DOHH2 (cell line): ENCODE data around the gene TUBD1.

Experiments used
- H3F3A ChIP-seq: fragments of 200-600 bp; sonication (generic), shearing (Covaris generic); 2 replicates; pipeline ENCODE4 v1.6.0; 2016; ENCODE audit warnings: antibody characterized with exemption, mild to moderate bottlenecking; ENCODE audit not compliant: control insufficient read depth, insufficient read depth
- H3K27ac ChIP-seq: fragments of 200-600 bp; sonication (generic); 2 replicates; pipeline ENCODE4 v1.5.1; 2014; ENCODE audit warnings: low read depth, mild to moderate bottlenecking, low read length, moderate library complexity
- H3K27me3 ChIP-seq: fragments of 200-600 bp; sonication (generic); 2 replicates; pipeline ENCODE4 v1.6.1; 2014; ENCODE audit warnings: mild to moderate bottlenecking, low read length, mixed read lengths; ENCODE audit not compliant: control insufficient read depth
- H3K36me3 ChIP-seq: fragments of 200-600 bp; sonication (generic); 2 replicates; pipeline ENCODE4 v1.6.1; 2014; ENCODE audit warnings: mild to moderate bottlenecking, low read length, moderate library complexity, mixed read lengths; ENCODE audit not compliant: control insufficient read depth
- H3K4me1 ChIP-seq: fragments of 200-600 bp; sonication (generic); 2 replicates; pipeline ENCODE4 v1.6.1; 2014; ENCODE audit warnings: mild to moderate bottlenecking, low read length, mixed read lengths; ENCODE audit not compliant: control insufficient read depth
- H3K4me2 ChIP-seq: fragments of 200-600 bp; sonication (generic); 2 replicates; pipeline ENCODE4 v1.6.0; 2014; ENCODE audit warnings: mild to moderate bottlenecking, low read length, moderate library complexity
- H3K4me3 ChIP-seq: fragments of 200-600 bp; sonication (generic); 2 replicates; pipeline ENCODE4 v1.5.1; 2014; ENCODE audit warnings: mild to moderate bottlenecking, low read length, mixed read lengths
- H3K79me2 ChIP-seq: fragments of 200-600 bp; sonication (generic); 2 replicates; pipeline ENCODE4 v1.6.1; 2014; ENCODE audit warnings: mild to moderate bottlenecking, low read length, mixed read lengths; ENCODE audit not compliant: control insufficient read depth
- H3K9me2 ChIP-seq: fragments of 200-600 bp; sonication (generic); replicated peaks from 2 replicates; pipeline ENCODE4 v1.6.1; 2014; ENCODE audit warnings: mild to moderate bottlenecking, low read length, mixed read lengths; ENCODE audit not compliant: control insufficient read depth
- H3K9me3 ChIP-seq: fragments of 200-600 bp; sonication (generic); 2 replicates; pipeline ENCODE4 v1.6.1; 2014; ENCODE audit warnings: antibody characterized with exemption, low read length, mixed read lengths; ENCODE audit not compliant: control insufficient read depth, insufficient read depth
- H4K20me1 ChIP-seq: fragments of 200-600 bp; sonication (generic); 2 replicates; pipeline ENCODE4 v1.6.0; 2014; ENCODE audit warnings: low read depth, mild to moderate bottlenecking, antibody characterized with exemption, low read length, moderate library complexity; ENCODE audit not compliant: control insufficient read depth, insufficient read depth
- CTCF ChIP-seq: fragments of 200-600 bp; sonication (generic); IDR thresholded peaks from one replicate; pipeline ENCODE4 v1.5.1; 2014; ENCODE audit warnings: antibody characterized with exemption, mild to moderate bottlenecking, low read depth, low read length; ENCODE audit not compliant: poor library complexity, severe bottlenecking
- EZH2phosphoT487 ChIP-seq: fragments of 200-600 bp; sonication (generic); IDR thresholded peaks from 2 replicates; pipeline ENCODE4 v1.6.1; 2017; ENCODE audit warnings: borderline replicate concordance, mild to moderate bottlenecking, antibody characterized with exemption, low read length, moderate library complexity, mixed read lengths

Gene TUBD1

GRCh38 chr17:59888145-59888750, 4.5 kb downstream of the TUBD1 start:
- Histone ChIP-seq H3K9me2 (no peaks in the 10 kb centered on the region), H3K4me2 (no peak overlapping the region), H3K36me3 (peaks cover 31% of the 10 kb centered on the region), H3K27me3 (no peaks in the 10 kb centered on the region), H3F3A (no peaks in the 10 kb centered on the region), H4K20me1 (no peaks in the 10 kb centered on the region), H3K4me1 (peaks cover 7% of the 10 kb centered on the region), H3K27ac (no peak overlapping the region), H3K4me3 (no peak overlapping the region), H3K9me3 (no peaks in the 10 kb centered on the region), H3K79me2 (peaks cover 26% of the 10 kb centered on the region)
- no peak for TF ChIP-seq EZH2phosphoT487
- TF ChIP-seq CTCF: no peak

DNA sequence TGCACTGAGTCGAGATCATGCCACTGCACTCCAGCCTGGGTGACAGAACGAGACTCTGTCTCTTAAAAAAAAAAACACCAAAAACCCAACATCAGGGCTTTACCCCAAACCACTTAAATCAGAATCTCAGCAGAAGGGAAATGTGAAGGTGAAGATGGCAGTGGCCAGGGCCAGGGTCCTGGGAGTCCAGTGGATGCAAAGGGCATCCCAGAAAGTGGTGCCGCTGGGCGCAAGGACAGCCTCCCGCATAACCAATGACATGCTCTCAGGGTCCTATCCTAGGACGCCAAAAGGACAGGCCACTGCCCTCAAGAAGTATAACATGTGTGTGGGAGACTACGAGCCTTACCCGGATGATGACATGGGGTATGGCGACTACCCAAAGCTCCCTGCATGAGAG, 7.9 kb downstream of the TUBD1 start:
- no peaks in the 10 kb centered on the region for H3K79me2 ChIP-seq
- H3K9me2 ChIP-seq: no peaks in the 10 kb centered on the region
- H3K27me3 ChIP-seq: no peaks in the 10 kb centered on the region
- H3K4me2 ChIP-seq: no peak overlapping the region
- no peaks in the 10 kb centered on the region for H4K20me1 ChIP-seq
- no peaks in the 10 kb centered on the region for H3F3A ChIP-seq
- peaks cover 33% of the 10 kb centered on the region for H3K36me3 ChIP-seq
- H3K4me1 ChIP-seq: no peaks in the 10 kb centered on the region
- H3K4me3 ChIP-seq: no peak overlapping the region
- TF ChIP-seq CTCF (no peak), EZH2phosphoT487 (no peak)
- no peaks in the 10 kb centered on the region for H3K9me3 ChIP-seq
- H3K27ac ChIP-seq: no peak overlapping the region

DNA sequence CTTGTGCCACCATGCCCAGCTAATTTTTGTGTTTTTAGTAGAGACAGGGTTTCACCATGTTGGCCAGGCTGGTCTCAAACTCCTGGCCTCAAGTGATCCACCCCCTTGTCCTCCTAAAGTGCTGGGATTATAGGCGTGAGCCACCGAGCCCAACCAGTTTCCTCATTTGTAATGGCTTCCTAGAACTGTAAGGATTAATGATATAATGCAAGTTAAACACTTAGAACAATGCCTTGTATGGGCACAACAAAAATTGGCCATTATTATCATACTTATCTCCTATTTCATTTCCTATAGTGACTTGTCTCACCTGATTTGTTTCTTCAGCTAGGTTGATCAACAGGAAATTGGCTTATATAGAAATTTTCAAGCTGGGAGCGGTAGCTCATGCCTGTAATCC, 14.1 kb downstream of the TUBD1 start:
- H3K36me3 ChIP-seq: peaks cover 31% of the 10 kb centered on the region
- H3K4me1 ChIP-seq: no peaks in the 10 kb centered on the region
- H4K20me1 ChIP-seq: no peaks in the 10 kb centered on the region
- TF ChIP-seq EZH2phosphoT487 (no peak), CTCF (no peak)
- H3K4me2 ChIP-seq: no peak overlapping the region
- no peak overlapping the region for H3K27ac ChIP-seq
- no peak overlapping the region for H3K4me3 ChIP-seq
- no peaks in the 10 kb centered on the region for H3K27me3 ChIP-seq
- H3K9me2 ChIP-seq: no peaks in the 10 kb centered on the region
- no peaks in the 10 kb centered on the region for H3K9me3 ChIP-seq
- H3K79me2 ChIP-seq: no peaks in the 10 kb centered on the region
- 0 out of 2 replicates have a peak, but pooled peaks cover 2% of the 10 kb centered on the region for H3F3A ChIP-seq
